Keratinocyte (primary cell): ENCODE results near the gene COL13A1. TPM values are rescaled to one million over a fixed set of nuclear protein-coding genes. Genes with fewer than 3 reads are reported as not detected.

ENCODE experiments used
- DNase-seq: peaks from one replicate; pipeline ENCODE4 v3.0.0-alpha.2; 2011; ENCODE audit warnings: low read depth, missing footprints, low spot score
- FAIRE-seq: peaks from 2 replicates; lab custom pipeline; 2011; peaks lifted over from hg19 to GRCh38; lab: Jason Lieb, UNC
- H2AFZ ChIP-seq: 2 replicates; pipeline ENCODE4 v1.6.0; 2012; ENCODE audit warnings: low read length, control low read depth, inconsistent platforms; ENCODE audit not compliant: control insufficient read depth
- H3K27ac ChIP-seq: 2 replicates; pipeline ENCODE4 v1.5.1; 2011; ENCODE audit warnings: low read length; ENCODE audit not compliant: control insufficient read depth, insufficient read depth
- H3K27me3 ChIP-seq: 3 replicates; pipeline ENCODE4 v1.6.0; 2011; ENCODE audit warnings: low read length; ENCODE audit not compliant: control insufficient read depth, insufficient read depth; ENCODE audit errors: extremely low read depth
- H3K36me3 ChIP-seq, 2 experiments: 2 replicates in 1 of 2; 3 replicates in 1 of 2; pipeline ENCODE4 v1.5.1; 2011; ENCODE audit warnings: low read length in 2 of 2, mild to moderate bottlenecking in 1 of 2; ENCODE audit not compliant: control insufficient read depth in 2 of 2, insufficient read depth in 2 of 2; ENCODE audit errors: extremely low read depth in 1 of 2
- H3K4me1 ChIP-seq: 3 replicates; pipeline ENCODE4 v1.5.1; 2011; ENCODE audit warnings: low read length; ENCODE audit not compliant: control insufficient read depth, insufficient read depth; ENCODE audit errors: extremely low read depth
- H3K4me2 ChIP-seq: 3 replicates; pipeline ENCODE4 v1.6.0; 2011; ENCODE audit warnings: low read depth, low read length; ENCODE audit not compliant: control insufficient read depth, insufficient read depth; ENCODE audit errors: extremely low read depth
- H3K4me3 ChIP-seq, 3 experiments: fragments of 200-600 bp in 1 of 3; sonication (generic) in 1 of 3; 2 replicates in 2 of 3; 3 replicates in 1 of 3; pipeline ENCODE4 v1.5.1; 2011 to 2016; ENCODE audit warnings: low read length in 3 of 3, mild to moderate bottlenecking in 3 of 3, control low read depth in 2 of 3, inconsistent platforms in 1 of 3, low read depth in 1 of 3, mixed read lengths in 1 of 3, mixed run types in 1 of 3, moderate library complexity in 1 of 3; ENCODE audit not compliant: control insufficient read depth in 2 of 3, insufficient read depth in 2 of 3; ENCODE audit errors: extremely low read depth in 1 of 3
- H3K79me2 ChIP-seq: 2 replicates; pipeline ENCODE4 v1.6.0; 2012; ENCODE audit warnings: low read length; ENCODE audit not compliant: control insufficient read depth, insufficient read depth
- H3K9ac ChIP-seq: 3 replicates; pipeline ENCODE4 v1.6.0; 2011; ENCODE audit warnings: low read length; ENCODE audit not compliant: control insufficient read depth, insufficient read depth; ENCODE audit errors: extremely low read depth
- H3K9me1 ChIP-seq: 3 replicates; pipeline ENCODE4 v1.6.0; 2011; ENCODE audit warnings: low read length; ENCODE audit not compliant: control insufficient read depth, insufficient read depth; ENCODE audit errors: extremely low read depth
- H3K9me3 ChIP-seq: 2 replicates; pipeline ENCODE4 v1.5.1; 2012; ENCODE audit warnings: low read depth, low read length; ENCODE audit not compliant: control insufficient read depth
- H4K20me1 ChIP-seq: 3 replicates; pipeline ENCODE4 v1.6.0; 2011; ENCODE audit warnings: low read length; ENCODE audit not compliant: control insufficient read depth, insufficient read depth; ENCODE audit errors: extremely low read depth
- CTCF ChIP-seq, 3 experiments: IDR thresholded peaks in 1 of 3; conservative IDR thresholded peaks in 1 of 3; optimal IDR thresholded peaks in 1 of 3; 2 replicates in 2 of 3; 3 replicates in 1 of 3; pipeline versions ENCODE3 to v1.5.1; 2011; ENCODE audit warnings: low read length in 3 of 3, mild to moderate bottlenecking in 3 of 3, moderate library complexity in 2 of 3, control low read depth in 1 of 3, inconsistent platforms in 1 of 3; ENCODE audit not compliant: insufficient read depth in 2 of 3; ENCODE audit errors: extremely low read depth in 1 of 3
- EZH2 ChIP-seq: IDR thresholded peaks from one replicate; pipeline ENCODE4 v1.6.1; 2012; ENCODE audit warnings: inconsistent platforms, mild to moderate bottlenecking, low read length, moderate library complexity
- dilution Hi-C: fragments of 300-500 bp; cut with MboI; formaldehyde crosslinking; loops from one replicate; pipeline ENCODE4 v1.7.0; 2020; ENCODE audit warnings: low sequenced_read_pairs; ENCODE audit not compliant: extremely low pct_ligation_motif_present
- polyA plus RNA-seq, 5 experiments: library from polyadenylated mRNA; depleted of rRNA in 3 of 5; stranded (reverse) in 3 of 5; stranded (forward) in 1 of 5; unstranded in 1 of 5; fragments of >200 nt; gene quantifications; 1 replicate in 1 of 5; 2 replicates in 3 of 5; 3 replicates in 1 of 5; pipeline versions ENCODE4 v1.2.1 to v1.2.3, GENCODE V29; 2011 to 2012; ENCODE audit warnings: missing spikeins in 2 of 5, low read depth in 1 of 5, low replicate concordance in 1 of 5

COL13A1 gene
- polyA plus RNA-seq, 1 donor (not counting 4 experiments of a cell fraction or from before 2014, with no cell fraction given) = 1.5 TPM

- H3K4me2 ChIP-seq = no peak overlapping the region
- H3K9me3 ChIP-seq = no peaks in the 10 kb centered on the region
- FAIRE-seq (no peak), DNase-seq (no peak)
- TF ChIP-seq EZH2 = no peak
- no peak for TF ChIP-seq CTCF (optimal IDR thresholded peaks at IDR 0.05 in 1 of 3, IDR thresholded peaks at IDR 0.05 in 1 of 3, conservative IDR thresholded peaks at IDR 0.05 in 1 of 3; ENCODE audit: extremely low read depth in 1 of 3, insufficient read depth in 2 of 3, low read length in 3 of 3)
- H3K4me1 ChIP-seq = no peaks in the 10 kb centered on the region
- H3K27ac ChIP-seq = no peak overlapping the region
- no peaks in the 10 kb centered on the region for H3K9me1 ChIP-seq
- no peaks in the 10 kb centered on the region for H4K20me1 ChIP-seq
- H3K79me2 ChIP-seq = no peaks in the 10 kb centered on the region
- no peaks in the 10 kb centered on the region for H3K36me3 ChIP-seq
- no peak overlapping the region for H3K4me3 ChIP-seq
- dilution Hi-C loops = no loop called here
- no peak overlapping the region for H3K9ac ChIP-seq
- H2AFZ ChIP-seq = no peak overlapping the region
- H3K27me3 ChIP-seq = no peaks in the 10 kb centered on the region
Observed at GRCh38 chr10:69853064-69853463, 51.4 kb downstream of the COL13A1 start.

DNA sequence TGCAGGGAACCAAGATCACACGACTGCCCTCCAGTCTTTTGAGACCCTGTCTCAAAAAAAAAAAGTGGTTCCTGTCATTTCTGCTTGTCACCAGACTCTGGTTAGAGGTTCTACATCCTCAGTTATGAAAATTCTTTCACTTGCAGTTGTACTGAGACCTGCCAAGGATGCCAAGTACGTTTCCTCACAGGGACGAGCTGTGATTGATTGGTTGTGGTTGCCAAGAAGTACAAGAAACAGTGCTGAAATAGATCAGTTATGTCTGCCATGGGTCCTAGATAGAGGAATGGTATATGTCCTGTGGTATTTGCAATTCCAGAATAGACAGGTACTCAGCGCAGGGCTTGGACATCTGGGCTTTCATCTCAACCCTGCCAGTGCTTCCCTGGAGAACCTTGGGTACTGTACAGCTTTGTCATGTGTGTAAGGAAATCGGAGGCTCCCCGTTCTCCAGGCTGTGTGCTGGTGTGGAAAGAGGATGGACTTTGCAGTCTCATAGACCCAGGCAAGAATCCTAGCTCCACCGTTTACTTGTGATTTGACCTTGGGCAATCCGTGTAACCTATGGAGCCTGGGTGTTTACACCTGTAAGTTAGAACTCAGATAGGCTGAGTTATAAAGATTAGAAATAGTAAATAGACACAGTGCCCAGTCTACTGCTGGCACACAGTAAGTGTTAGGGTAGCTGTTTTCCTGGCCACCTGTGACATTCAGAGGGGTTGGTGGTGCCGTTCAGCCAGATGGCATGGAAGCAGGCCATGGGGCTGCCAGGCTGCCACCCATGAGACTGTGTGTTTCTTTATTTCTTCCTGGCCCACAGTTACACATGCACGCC lies 53.0 kb downstream of the COL13A1 start:
- TF ChIP-seq EZH2 (no peak), CTCF (optimal IDR thresholded peaks at IDR 0.05 in 1 of 3, IDR thresholded peaks at IDR 0.05 in 1 of 3, conservative IDR thresholded peaks at IDR 0.05 in 1 of 3; ENCODE audit: extremely low read depth in 1 of 3, insufficient read depth in 2 of 3, low read length in 3 of 3) (no peak)
- DNase-seq = no peak
- FAIRE-seq = no peak
- Histone ChIP-seq H3K36me3 (no peaks in the 10 kb centered on the region), H3K4me3 (no peak overlapping the region), H3K9me1 (no peaks in the 10 kb centered on the region), H3K4me2 (no peak overlapping the region), H3K79me2 (no peaks in the 10 kb centered on the region), H3K4me1 (no peaks in the 10 kb centered on the region), H3K9me3 (no peaks in the 10 kb centered on the region), H4K20me1 (no peaks in the 10 kb centered on the region), H3K27me3 (no peaks in the 10 kb centered on the region), H3K27ac (no peak overlapping the region), H3K9ac (no peak overlapping the region), H2AFZ (no peak overlapping the region)
- dilution Hi-C loops = no loop called here
